VCaP (cell line): ENCODE measurements around the gene STX18.
A peak's percentile ranks its signal among the peaks of the same experiment; 100 is the strongest.
"Not testable (repeated sequence)": the region's sequence is repeated elsewhere in the genome, so short reads cannot be mapped to it uniquely, and the experiment has no call there.

Source experiments
- H3K27ac ChIP-seq: fragments of 450-650 bp; 2 replicates; pipeline ENCODE4 v1.5.1; 2017
- CTCF ChIP-seq: fragments of 450-650 bp; conservative IDR thresholded peaks from 2 replicates; pipeline ENCODE4 v1.5.1; 2017; ENCODE audit warnings: mild to moderate bottlenecking, moderate library complexity

Gene STX18

GRCh38 chr4:4554234-4554633 is 12.4 kb upstream of the STX18 start:
- H3K27ac ChIP-seq: no peak overlapping the region
- TF ChIP-seq CTCF: no peak

GRCh38 chr4:4552042-4552441 is 10.2 kb upstream of the STX18 start:
- H3K27ac ChIP-seq: not testable (repeated sequence)

GRCh38 chr4:4550161-4550560 is 8.3 kb upstream of the STX18 start:
- H3K27ac ChIP-seq: not testable (repeated sequence)

- no peak overlapping the region for H3K27ac ChIP-seq
- no peak for TF ChIP-seq CTCF
Measured at GRCh38 chr4:4549534-4549933, 7.7 kb upstream of the STX18 start.

- peak overlapping the region; percentile 87 for H3K27ac ChIP-seq
Measured at GRCh38 chr4:4542774-4543485, 1.1 kb upstream of the STX18 start.

GRCh38 chr4:4541040-4541631 is 712 bp downstream of the STX18 start:
- TF ChIP-seq CTCF: no peak
- H3K27ac ChIP-seq: peak overlapping the region; percentile 87

More at GRCh38 chr4:4542774-4543485, 1.1 kb upstream of the STX18 start:
- TF ChIP-seq CTCF: no peak

- TF ChIP-seq CTCF: no peak
- no peak overlapping the region for H3K27ac ChIP-seq
Measured at GRCh38 chr4:4539481-4539880, 2.4 kb downstream of the STX18 start.

- no peak for TF ChIP-seq CTCF
- no peak overlapping the region for H3K27ac ChIP-seq
Measured at GRCh38 chr4:4535590-4535989, 6.3 kb downstream of the STX18 start.
